DOHH2 (cell line): ENCODE measurements around the gene FFAR3.

Experiments used
- H3F3A ChIP-seq: fragments of 200-600 bp; sonication (generic), shearing (Covaris generic); 2 replicates; pipeline ENCODE4 v1.6.0; 2016; ENCODE audit warnings: antibody characterized with exemption, mild to moderate bottlenecking; ENCODE audit not compliant: control insufficient read depth, insufficient read depth
- H3K27ac ChIP-seq: fragments of 200-600 bp; sonication (generic); 2 replicates; pipeline ENCODE4 v1.5.1; 2014; ENCODE audit warnings: low read depth, mild to moderate bottlenecking, low read length, moderate library complexity
- H3K27me3 ChIP-seq: fragments of 200-600 bp; sonication (generic); 2 replicates; pipeline ENCODE4 v1.6.1; 2014; ENCODE audit warnings: mild to moderate bottlenecking, low read length, mixed read lengths; ENCODE audit not compliant: control insufficient read depth
- H3K36me3 ChIP-seq: fragments of 200-600 bp; sonication (generic); 2 replicates; pipeline ENCODE4 v1.6.1; 2014; ENCODE audit warnings: mild to moderate bottlenecking, low read length, moderate library complexity, mixed read lengths; ENCODE audit not compliant: control insufficient read depth
- H3K4me1 ChIP-seq: fragments of 200-600 bp; sonication (generic); 2 replicates; pipeline ENCODE4 v1.6.1; 2014; ENCODE audit warnings: mild to moderate bottlenecking, low read length, mixed read lengths; ENCODE audit not compliant: control insufficient read depth
- H3K4me2 ChIP-seq: fragments of 200-600 bp; sonication (generic); 2 replicates; pipeline ENCODE4 v1.6.0; 2014; ENCODE audit warnings: mild to moderate bottlenecking, low read length, moderate library complexity
- H3K4me3 ChIP-seq: fragments of 200-600 bp; sonication (generic); 2 replicates; pipeline ENCODE4 v1.5.1; 2014; ENCODE audit warnings: mild to moderate bottlenecking, low read length, mixed read lengths
- H3K79me2 ChIP-seq: fragments of 200-600 bp; sonication (generic); 2 replicates; pipeline ENCODE4 v1.6.1; 2014; ENCODE audit warnings: mild to moderate bottlenecking, low read length, mixed read lengths; ENCODE audit not compliant: control insufficient read depth
- H3K9me2 ChIP-seq: fragments of 200-600 bp; sonication (generic); replicated peaks from 2 replicates; pipeline ENCODE4 v1.6.1; 2014; ENCODE audit warnings: mild to moderate bottlenecking, low read length, mixed read lengths; ENCODE audit not compliant: control insufficient read depth
- H3K9me3 ChIP-seq: fragments of 200-600 bp; sonication (generic); 2 replicates; pipeline ENCODE4 v1.6.1; 2014; ENCODE audit warnings: antibody characterized with exemption, low read length, mixed read lengths; ENCODE audit not compliant: control insufficient read depth, insufficient read depth
- H4K20me1 ChIP-seq: fragments of 200-600 bp; sonication (generic); 2 replicates; pipeline ENCODE4 v1.6.0; 2014; ENCODE audit warnings: low read depth, mild to moderate bottlenecking, antibody characterized with exemption, low read length, moderate library complexity; ENCODE audit not compliant: control insufficient read depth, insufficient read depth
- CTCF ChIP-seq: fragments of 200-600 bp; sonication (generic); IDR thresholded peaks from one replicate; pipeline ENCODE4 v1.5.1; 2014; ENCODE audit warnings: antibody characterized with exemption, mild to moderate bottlenecking, low read depth, low read length; ENCODE audit not compliant: poor library complexity, severe bottlenecking
- EZH2phosphoT487 ChIP-seq: fragments of 200-600 bp; sonication (generic); IDR thresholded peaks from 2 replicates; pipeline ENCODE4 v1.6.1; 2017; ENCODE audit warnings: borderline replicate concordance, mild to moderate bottlenecking, antibody characterized with exemption, low read length, moderate library complexity, mixed read lengths

Gene FFAR3

GRCh38 chr19:35318679-35319448 lies 39.4 kb upstream of the FFAR3 start:
- Histone ChIP-seq H4K20me1 (no peaks in the 10 kb centered on the region), H3K9me2 (no peaks in the 10 kb centered on the region), H3K27ac (peak overlapping the region; percentile 98), H3K9me3 (peaks cover 5% of the 10 kb centered on the region; the same call in 1 of the 2 replicates), H3K36me3 (no peaks in the 10 kb centered on the region; the same call in 1 of the 2 replicates), H3K4me3 (peak overlapping the region; percentile 57), H3F3A (peaks cover 50% of the 10 kb centered on the region), H3K4me2 (peak overlapping the region; percentile 90), H3K79me2 (no peaks in the 10 kb centered on the region), H3K4me1 (peaks cover 97% of the 10 kb centered on the region), H3K27me3 (no peaks in the 10 kb centered on the region)
- TF ChIP-seq CTCF (no peak), EZH2phosphoT487 (no peak)

- Histone ChIP-seq H3K36me3 (no peaks in the 10 kb centered on the region; the same call in 1 of the 2 replicates), H3F3A (peaks cover 63% of the 10 kb centered on the region), H3K27ac (peak overlapping the region; percentile 98), H3K79me2 (peaks cover 5% of the 10 kb centered on the region), H3K27me3 (no peaks in the 10 kb centered on the region), H3K4me1 (peaks cover 97% of the 10 kb centered on the region), H3K9me3 (peaks cover 5% of the 10 kb centered on the region; the same call in 1 of the 2 replicates), H3K4me2 (peak overlapping the region; percentile 90), H4K20me1 (no peaks in the 10 kb centered on the region), H3K4me3 (peak overlapping the region; percentile 53), H3K9me2 (no peaks in the 10 kb centered on the region)
- no peak for TF ChIP-seq CTCF
- TF ChIP-seq EZH2phosphoT487 = no peak
Measured at GRCh38 chr19:35320065-35320713, 38.1 kb upstream of the FFAR3 start.

- Histone ChIP-seq H3K9me3 (peaks cover 5% of the 10 kb centered on the region; the same call in 1 of the 2 replicates), H3K79me2 (peaks cover 16% of the 10 kb centered on the region), H3K36me3 (no peaks in the 10 kb centered on the region; the same call in 1 of the 2 replicates), H4K20me1 (no peaks in the 10 kb centered on the region), H3F3A (peaks cover 67% of the 10 kb centered on the region), H3K9me2 (no peaks in the 10 kb centered on the region), H3K4me2 (peak overlapping the region; percentile 90), H3K4me1 (peaks cover 97% of the 10 kb centered on the region), H3K27ac (peak overlapping the region; percentile 98), H3K27me3 (no peaks in the 10 kb centered on the region), H3K4me3 (peak overlapping the region; percentile 53; the same call in 1 of the 2 replicates)
- no peak for TF ChIP-seq EZH2phosphoT487
- TF ChIP-seq CTCF = no peak
Measured at GRCh38 chr19:35321291-35321690, 37.0 kb upstream of the FFAR3 start.
